Subcutaneous adipose tissue (tissue), 4 donors: ENCODE measurements around the gene BACE2. TPM values are rescaled to one million over a fixed set of nuclear protein-coding genes. Genes with fewer than 3 reads are reported as not detected.

Source experiments
- total RNA-seq, 4 donors: library from RNA; depleted of rRNA; stranded (reverse); fragments of >200 nt; gene quantifications; one replicate each; pipeline ENCODE4 v1.1.0, GENCODE V29; 2016
- TF ChIP-seq, protein P1 (sequence below): fragments of 450-650 bp; IDR thresholded peaks from one replicate; pipeline ENCODE4 v1.5.1; 2016; ENCODE audit warnings: low read depth, mild to moderate bottlenecking, control low read depth, antibody characterized with exemption, moderate library complexity

Gene BACE2
- total RNA-seq, 4 donors from 2014 or later: 31.1 to 37.7 (median 33.5) TPM

GRCh38 chr21:41139951-41140350 is 28.0 kb upstream of the BACE2 start:
- TF ChIP-seq, protein P1, sequence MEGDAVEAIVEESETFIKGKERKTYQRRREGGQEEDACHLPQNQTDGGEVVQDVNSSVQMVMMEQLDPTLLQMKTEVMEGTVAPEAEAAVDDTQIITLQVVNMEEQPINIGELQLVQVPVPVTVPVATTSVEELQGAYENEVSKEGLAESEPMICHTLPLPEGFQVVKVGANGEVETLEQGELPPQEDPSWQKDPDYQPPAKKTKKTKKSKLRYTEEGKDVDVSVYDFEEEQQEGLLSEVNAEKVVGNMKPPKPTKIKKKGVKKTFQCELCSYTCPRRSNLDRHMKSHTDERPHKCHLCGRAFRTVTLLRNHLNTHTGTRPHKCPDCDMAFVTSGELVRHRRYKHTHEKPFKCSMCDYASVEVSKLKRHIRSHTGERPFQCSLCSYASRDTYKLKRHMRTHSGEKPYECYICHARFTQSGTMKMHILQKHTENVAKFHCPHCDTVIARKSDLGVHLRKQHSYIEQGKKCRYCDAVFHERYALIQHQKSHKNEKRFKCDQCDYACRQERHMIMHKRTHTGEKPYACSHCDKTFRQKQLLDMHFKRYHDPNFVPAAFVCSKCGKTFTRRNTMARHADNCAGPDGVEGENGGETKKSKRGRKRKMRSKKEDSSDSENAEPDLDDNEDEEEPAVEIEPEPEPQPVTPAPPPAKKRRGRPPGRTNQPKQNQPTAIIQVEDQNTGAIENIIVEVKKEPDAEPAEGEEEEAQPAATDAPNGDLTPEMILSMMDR: no peak

- TF ChIP-seq, protein P1: no peak
These were observed 26.9 kb upstream of the BACE2 start for GRCh38 chr21:41141031-41141457.

DNA sequence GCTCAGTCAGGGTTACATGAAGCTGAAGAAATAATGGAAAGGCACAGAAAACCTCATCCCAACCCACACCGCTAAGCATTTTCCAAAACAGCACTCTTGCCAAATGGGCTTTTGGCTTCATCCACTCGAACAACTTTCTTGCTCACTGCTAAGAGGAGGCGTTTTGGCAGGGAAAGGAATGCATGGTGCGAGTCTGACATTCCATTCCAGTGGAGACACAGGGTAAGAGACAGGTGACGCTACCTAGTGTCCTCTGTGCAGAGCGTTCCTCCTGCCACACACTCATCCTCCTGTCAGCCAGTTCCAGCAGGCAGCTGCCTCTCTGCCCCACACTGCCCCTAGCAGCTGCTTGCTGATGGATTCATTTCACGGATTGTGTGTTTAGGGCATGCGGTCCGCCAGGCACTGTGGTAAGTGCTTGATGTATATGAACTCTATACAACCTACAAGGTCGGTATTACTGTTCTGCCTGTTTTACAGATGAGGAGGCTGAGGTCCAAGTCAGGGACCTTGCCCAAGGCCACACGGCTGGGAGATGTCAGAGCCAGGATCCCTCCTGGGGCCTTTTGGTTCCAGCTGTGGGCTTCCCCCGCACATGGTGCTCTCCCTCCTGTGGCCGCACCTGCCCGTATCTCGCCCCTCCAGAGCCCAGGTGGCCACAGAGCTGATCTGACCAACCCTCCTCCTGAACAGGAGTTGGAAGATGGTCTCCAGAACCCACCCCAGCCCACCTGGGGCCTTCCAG is 25.7 kb upstream of the BACE2 start:
- TF ChIP-seq, protein P1: no peak

- TF ChIP-seq, protein P1: no peak
These were observed 24.2 kb upstream of the BACE2 start for GRCh38 chr21:41143596-41144325.

- TF ChIP-seq, protein P1: no peak
These were observed 20.6 kb upstream of the BACE2 start for GRCh38 chr21:41147096-41147978.

- TF ChIP-seq, protein P1: no peak
These were observed 20.0 kb upstream of the BACE2 start for GRCh38 chr21:41147979-41148355.
